GM12872 (cell line): ENCODE data around the gene SKOR2.

Source experiments
- CTCF ChIP-seq: IDR thresholded peaks from 3 replicates; pipeline ENCODE4 v1.5.1; 2011; ENCODE audit warnings: low read depth, mild to moderate bottlenecking, low read length, moderate library complexity; ENCODE audit not compliant: insufficient read depth

The SKOR2 gene

GRCh38 chr18:47285456-47285855, 34.0 kb upstream of the SKOR2 start:
- no peak for TF ChIP-seq CTCF

- no peak for TF ChIP-seq CTCF
These were observed 33.4 kb upstream of the SKOR2 start for GRCh38 chr18:47284721-47285395.

GRCh38 chr18:47283476-47283875, 32.0 kb upstream of the SKOR2 start:
- peak; percentile 55 for TF ChIP-seq CTCF

GRCh38 chr18:47280121-47280520, 28.7 kb upstream of the SKOR2 start:
- TF ChIP-seq CTCF = no peak

- no peak for TF ChIP-seq CTCF
These were observed 23.5 kb upstream of the SKOR2 start for GRCh38 chr18:47274961-47275360.

- no peak for TF ChIP-seq CTCF
These were observed 13.7 kb upstream of the SKOR2 start for GRCh38 chr18:47265197-47265596.

GRCh38 chr18:47264308-47264700, 12.8 kb upstream of the SKOR2 start:
- no peak for TF ChIP-seq CTCF
